HFFc6 (cell line): Measurements from ENCODE around the gene RASSF8. TPM values are rescaled to one million over a fixed set of nuclear protein-coding genes. Genes with fewer than 3 reads are reported as not detected.

Experiments
- DNase-seq: peaks from one replicate; pipeline ENCODE4 v3.0.0-alpha.2; 2018
- H3K27ac Mint-ChIP-seq: 2 replicates; pipeline ENCODE4 v1.8.0; 2020; ENCODE audit warnings: mild to moderate bottlenecking, mixed read lengths
- H3K27me3 Mint-ChIP-seq: 2 replicates; pipeline ENCODE4 v1.8.0; 2021; ENCODE audit warnings: mild to moderate bottlenecking, moderate library complexity, mixed read lengths; ENCODE audit not compliant: insufficient read depth
- H3K36me3 Mint-ChIP-seq: 2 replicates; pipeline ENCODE4 v1.8.0; 2021; ENCODE audit warnings: low read depth, mixed read lengths
- H3K4me1 Mint-ChIP-seq: 2 replicates; pipeline ENCODE4 v1.8.0; 2020; ENCODE audit warnings: low read depth, mixed read lengths
- H3K4me3 Mint-ChIP-seq: 2 replicates; pipeline ENCODE4 v1.8.0; 2020; ENCODE audit warnings: mild to moderate bottlenecking, moderate library complexity, mixed read lengths
- H3K9me3 Mint-ChIP-seq: 2 replicates; pipeline ENCODE4 v1.8.0; 2020; ENCODE audit warnings: mild to moderate bottlenecking, mixed read lengths
- total RNA-seq, 6 experiments: library from RNA; stranded (reverse); fragmentation: NEBNext Ultra II Directional; extraction: Animal tissue kit (Norgen Biotek cat#: 25700); gene quantifications; 2 replicates in 1 of 6; 3 replicates in 5 of 6; pipeline ENCODE4 v1.2.3, GENCODE V29; 2021
- TF ChIP-seq, protein P1 (sequence below): fragments of 200-600 bp; sonication (generic); IDR thresholded peaks from 2 replicates; pipeline ENCODE4 v1.5.0; 2021; ENCODE audit warnings: antibody characterized with exemption, mild to moderate bottlenecking

The RASSF8 gene
- total RNA-seq, 6 experiments from 2014 or later: 61.7 to 84.5 (median 77.0) TPM

DNA sequence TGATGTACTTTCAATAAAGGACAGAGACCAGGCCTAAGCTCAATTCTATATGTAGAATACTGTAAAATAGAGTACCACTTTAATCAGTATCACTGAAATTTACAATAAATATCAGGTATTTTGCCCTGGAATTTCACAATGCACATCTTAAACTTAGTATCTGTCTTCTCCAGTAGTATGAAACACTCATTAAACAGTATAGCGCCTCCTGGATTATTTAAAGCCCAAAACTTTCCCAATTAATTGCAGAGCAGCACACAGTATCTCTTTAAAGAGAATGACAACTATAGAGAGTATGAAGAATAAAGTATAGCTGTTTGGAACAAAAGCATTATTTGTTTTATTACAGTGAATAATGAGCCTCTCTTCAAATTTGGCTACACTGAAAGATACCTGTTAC is 86.1 kb downstream of the RASSF8 start:
- Mint-ChIP-seq H3K27ac (no peak overlapping the region), H3K9me3 (no peaks in the 10 kb centered on the region), H3K4me3 (no peak overlapping the region), H3K36me3 (peaks cover 5% of the 10 kb centered on the region; the same call in 1 of the 2 replicates), H3K27me3 (peaks cover 5% of the 10 kb centered on the region), H3K4me1 (peaks cover 64% of the 10 kb centered on the region)
- TF ChIP-seq, protein P1, sequence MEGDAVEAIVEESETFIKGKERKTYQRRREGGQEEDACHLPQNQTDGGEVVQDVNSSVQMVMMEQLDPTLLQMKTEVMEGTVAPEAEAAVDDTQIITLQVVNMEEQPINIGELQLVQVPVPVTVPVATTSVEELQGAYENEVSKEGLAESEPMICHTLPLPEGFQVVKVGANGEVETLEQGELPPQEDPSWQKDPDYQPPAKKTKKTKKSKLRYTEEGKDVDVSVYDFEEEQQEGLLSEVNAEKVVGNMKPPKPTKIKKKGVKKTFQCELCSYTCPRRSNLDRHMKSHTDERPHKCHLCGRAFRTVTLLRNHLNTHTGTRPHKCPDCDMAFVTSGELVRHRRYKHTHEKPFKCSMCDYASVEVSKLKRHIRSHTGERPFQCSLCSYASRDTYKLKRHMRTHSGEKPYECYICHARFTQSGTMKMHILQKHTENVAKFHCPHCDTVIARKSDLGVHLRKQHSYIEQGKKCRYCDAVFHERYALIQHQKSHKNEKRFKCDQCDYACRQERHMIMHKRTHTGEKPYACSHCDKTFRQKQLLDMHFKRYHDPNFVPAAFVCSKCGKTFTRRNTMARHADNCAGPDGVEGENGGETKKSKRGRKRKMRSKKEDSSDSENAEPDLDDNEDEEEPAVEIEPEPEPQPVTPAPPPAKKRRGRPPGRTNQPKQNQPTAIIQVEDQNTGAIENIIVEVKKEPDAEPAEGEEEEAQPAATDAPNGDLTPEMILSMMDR: peak; percentile 37; the same call in 1 of the 2 replicates
- DNase-seq: no peak

DNA sequence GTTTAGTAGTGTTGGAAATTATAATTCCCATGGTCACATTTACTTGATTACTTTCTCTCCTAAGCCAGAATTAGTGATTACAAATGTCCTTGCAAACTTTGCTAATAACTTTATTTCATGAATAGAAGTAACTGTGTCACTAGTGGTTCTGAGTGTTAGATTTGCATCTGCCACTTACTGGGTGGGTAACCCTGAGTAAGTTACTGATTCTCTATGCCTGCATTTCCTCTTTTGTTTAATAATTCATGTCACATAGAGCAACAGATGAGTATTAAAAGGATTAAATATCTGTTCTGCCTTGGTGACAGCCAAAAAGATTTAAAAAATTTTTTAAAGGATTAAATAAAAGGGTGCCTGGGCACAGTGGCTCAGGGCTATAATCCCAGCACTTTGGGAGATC is 87.7 kb downstream of the RASSF8 start:
- peaks cover 62% of the 10 kb centered on the region for H3K4me1 Mint-ChIP-seq

DNA sequence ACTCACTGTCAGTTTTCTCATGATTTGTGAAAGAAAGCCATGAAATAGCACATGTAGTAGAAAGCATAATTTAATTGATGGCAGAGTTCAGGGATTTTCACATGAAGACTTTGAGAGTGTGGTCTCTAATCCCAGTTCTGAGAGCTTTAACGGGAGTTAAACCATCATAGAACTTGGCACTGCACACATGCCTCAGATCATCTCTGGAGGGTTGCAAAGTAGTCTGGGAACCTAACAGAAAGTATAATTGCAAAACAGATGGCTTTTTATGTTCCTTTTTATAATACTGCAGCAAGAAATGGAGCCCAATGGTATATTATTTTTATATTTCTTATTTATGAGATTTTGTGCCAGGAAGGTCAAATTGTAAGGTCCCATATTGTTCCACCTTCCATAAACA is 88.4 kb downstream of the RASSF8 start:
- peaks cover 55% of the 10 kb centered on the region for H3K4me1 Mint-ChIP-seq
- no peak overlapping the region for H3K4me3 Mint-ChIP-seq
- H3K27ac Mint-ChIP-seq: no peak overlapping the region
- H3K36me3 Mint-ChIP-seq: peaks cover 5% of the 10 kb centered on the region; the same call in 1 of the 2 replicates
- no peaks in the 10 kb centered on the region for H3K9me3 Mint-ChIP-seq
- TF ChIP-seq, protein P1: no peak
- H3K27me3 Mint-ChIP-seq: peaks cover 5% of the 10 kb centered on the region
- no peak for DNase-seq

More for the DNA sequence above, 87.7 kb downstream of the RASSF8 start:
- TF ChIP-seq, protein P1: no peak
- no peaks in the 10 kb centered on the region for H3K9me3 Mint-ChIP-seq
- H3K27ac Mint-ChIP-seq: no peak overlapping the region
- H3K36me3 Mint-ChIP-seq: peaks cover 5% of the 10 kb centered on the region; the same call in 1 of the 2 replicates
- DNase-seq: no peak
- H3K4me3 Mint-ChIP-seq: no peak overlapping the region
- peaks cover 5% of the 10 kb centered on the region for H3K27me3 Mint-ChIP-seq

DNA sequence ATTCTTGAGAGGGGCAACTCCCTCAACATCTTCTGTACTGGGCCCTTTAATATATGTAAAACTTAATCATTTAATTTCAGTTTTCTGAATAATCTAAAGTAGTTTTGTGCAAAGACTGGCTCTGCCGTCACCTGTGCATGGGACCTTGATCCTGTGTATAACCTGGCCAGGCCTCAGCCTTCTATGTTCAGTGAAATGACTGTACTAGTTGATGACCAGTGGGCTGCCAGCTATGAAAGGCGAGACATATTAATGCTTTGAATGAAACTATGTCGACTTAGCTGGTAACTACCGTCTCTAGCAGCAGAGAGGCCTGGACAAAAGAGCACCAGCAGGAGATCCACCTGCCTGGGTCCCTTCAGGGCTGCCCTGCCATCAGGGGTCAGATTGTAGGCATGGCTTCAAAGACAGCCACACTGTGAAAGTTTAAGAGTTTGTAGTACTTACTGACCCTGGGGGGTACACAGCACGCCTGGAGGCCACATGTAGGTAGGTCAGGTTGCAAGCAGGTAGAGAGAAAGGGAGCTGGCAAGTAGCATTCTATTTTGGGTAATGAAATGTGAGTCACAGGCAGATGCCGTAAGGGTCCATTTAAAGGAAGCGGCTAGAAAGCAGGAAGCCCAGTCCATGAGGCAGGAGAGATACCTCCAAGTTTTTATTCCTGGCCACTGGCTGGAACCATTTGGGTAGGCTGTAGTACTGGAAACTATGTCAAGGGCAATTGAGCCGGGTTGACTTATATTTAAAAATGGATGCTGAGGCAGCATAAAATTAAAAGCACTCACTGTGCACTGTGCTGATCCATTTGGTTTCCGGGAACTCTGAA is 89.1 kb downstream of the RASSF8 start:
- H3K27me3 Mint-ChIP-seq: peaks cover 5% of the 10 kb centered on the region
- H3K36me3 Mint-ChIP-seq: peaks cover 5% of the 10 kb centered on the region; the same call in 1 of the 2 replicates
- no peaks in the 10 kb centered on the region for H3K9me3 Mint-ChIP-seq
- TF ChIP-seq, protein P1: no peak
- H3K4me1 Mint-ChIP-seq: peaks cover 53% of the 10 kb centered on the region
- H3K4me3 Mint-ChIP-seq: no peak overlapping the region
- no peak overlapping the region for H3K27ac Mint-ChIP-seq
- no peak for DNase-seq

DNA sequence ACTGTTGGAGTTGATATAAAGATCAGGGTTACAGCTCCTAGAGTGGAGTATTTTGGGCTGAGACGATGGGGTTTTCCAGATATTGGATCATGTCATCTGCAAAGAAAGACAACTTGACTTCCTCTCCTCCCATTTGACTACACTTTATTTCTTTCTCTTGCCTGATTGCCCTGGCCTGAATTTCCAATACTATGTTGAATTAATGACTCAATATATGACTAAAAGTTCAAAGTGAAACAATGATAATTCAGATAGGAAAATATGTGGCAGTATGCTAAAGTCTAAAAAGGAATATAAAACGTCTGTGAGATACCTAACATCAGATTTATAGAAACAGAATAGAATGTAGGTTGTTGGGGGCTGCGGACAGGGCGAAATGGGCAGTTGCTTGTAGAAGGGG is 94.2 kb downstream of the RASSF8 start:
- H3K36me3 Mint-ChIP-seq: peaks cover 14% of the 10 kb centered on the region
- no peak for DNase-seq
- H3K27ac Mint-ChIP-seq: peak overlapping the region; percentile 15; the same call in 1 of the 2 replicates
- no peak overlapping the region for H3K4me3 Mint-ChIP-seq
- TF ChIP-seq, protein P1: no peak
- no peaks in the 10 kb centered on the region for H3K9me3 Mint-ChIP-seq
- H3K4me1 Mint-ChIP-seq: peaks cover 42% of the 10 kb centered on the region
- peaks cover 2% of the 10 kb centered on the region for H3K27me3 Mint-ChIP-seq
